ENCODE results near the gene SAMD9L. TPM values are rescaled to one million over a fixed set of nuclear protein-coding genes. Genes with fewer than 3 reads are reported as not detected.

SAMD9L gene
- 3.7 TPM for total RNA-seq
- long read RNA-seq, full-length matches to known transcripts = 1 of 2 reads
- long read RNA-seq, partial matches to known transcripts = 0 of 2 reads
- long read RNA-seq, other reads (novel, unspliced or antisense) = 1 of 2 reads

DNA sequence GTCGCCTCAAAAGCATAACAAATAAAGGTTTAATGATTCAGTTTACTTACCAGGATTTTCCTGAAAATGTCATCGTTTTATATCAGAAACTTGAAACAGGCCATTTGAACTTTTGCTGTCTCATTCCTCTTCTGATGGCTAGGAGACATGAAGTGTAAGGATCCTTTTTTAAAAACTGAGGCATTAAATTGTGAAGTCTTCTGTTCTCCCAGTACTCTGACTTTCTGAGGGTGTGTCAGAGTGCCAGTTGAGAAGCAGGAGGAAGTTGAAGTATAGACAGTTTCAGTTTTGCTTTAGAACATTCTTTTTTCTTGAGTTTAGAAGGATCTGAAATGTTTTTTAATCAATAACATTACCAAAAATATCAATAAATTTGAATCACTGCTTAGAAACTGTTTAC, at the start of gene SAMD9L:
TSS of gene SAMD9L (minus strand) at position 242 of the 400 bp plus-strand sequence. CDS start 12,414 bp downstream, outside the sequence.
- TF ChIP-seq, protein P1, sequence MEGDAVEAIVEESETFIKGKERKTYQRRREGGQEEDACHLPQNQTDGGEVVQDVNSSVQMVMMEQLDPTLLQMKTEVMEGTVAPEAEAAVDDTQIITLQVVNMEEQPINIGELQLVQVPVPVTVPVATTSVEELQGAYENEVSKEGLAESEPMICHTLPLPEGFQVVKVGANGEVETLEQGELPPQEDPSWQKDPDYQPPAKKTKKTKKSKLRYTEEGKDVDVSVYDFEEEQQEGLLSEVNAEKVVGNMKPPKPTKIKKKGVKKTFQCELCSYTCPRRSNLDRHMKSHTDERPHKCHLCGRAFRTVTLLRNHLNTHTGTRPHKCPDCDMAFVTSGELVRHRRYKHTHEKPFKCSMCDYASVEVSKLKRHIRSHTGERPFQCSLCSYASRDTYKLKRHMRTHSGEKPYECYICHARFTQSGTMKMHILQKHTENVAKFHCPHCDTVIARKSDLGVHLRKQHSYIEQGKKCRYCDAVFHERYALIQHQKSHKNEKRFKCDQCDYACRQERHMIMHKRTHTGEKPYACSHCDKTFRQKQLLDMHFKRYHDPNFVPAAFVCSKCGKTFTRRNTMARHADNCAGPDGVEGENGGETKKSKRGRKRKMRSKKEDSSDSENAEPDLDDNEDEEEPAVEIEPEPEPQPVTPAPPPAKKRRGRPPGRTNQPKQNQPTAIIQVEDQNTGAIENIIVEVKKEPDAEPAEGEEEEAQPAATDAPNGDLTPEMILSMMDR (IDR thresholded peaks at IDR 0.05; ENCODE audit: borderline replicate concordance) = no peak
- intact Hi-C loops (cut with micrococcal nuclease) = no loop called here
- no peaks in the 10 kb centered on the region for H3K9me3 ChIP-seq (replicated peaks)
- H3K27ac ChIP-seq (replicated peaks) = peak within 1 kb of the TSS; percentile 68
- peak within 1 kb of the TSS; percentile 67 for H3K4me3 ChIP-seq
- peaks cover 24% of the 10 kb centered on the region for H3K36me3 ChIP-seq
- no peaks in the 10 kb centered on the region for H3K27me3 ChIP-seq (ENCODE audit: low read depth)
- peaks cover 23% of the 10 kb centered on the region for H3K4me1 ChIP-seq
- no peak for DNase-seq

DNA sequence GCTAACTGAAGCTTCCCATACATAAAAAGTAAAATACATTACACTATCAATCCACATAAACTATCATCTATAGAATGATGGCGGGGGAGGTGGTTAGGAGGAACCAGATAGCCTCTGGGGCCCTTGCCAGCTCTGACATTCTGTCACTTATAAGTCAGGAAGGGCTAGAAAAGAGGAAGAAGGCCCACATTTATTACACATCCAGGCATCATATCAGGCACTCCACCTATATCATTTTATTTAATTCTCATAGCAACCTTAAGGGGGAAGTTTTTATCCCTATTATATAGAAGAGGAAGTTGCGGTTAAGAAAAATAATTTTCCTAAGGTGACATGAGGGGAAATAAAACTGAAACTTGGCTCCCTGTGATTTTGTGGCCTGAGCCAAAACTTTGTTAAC, 48.2 kb upstream of the SAMD9L start:
- Histone ChIP-seq H3K27me3 (ENCODE audit: low read depth) (peaks cover 23% of the 10 kb centered on the region), H3K4me1 (no peaks in the 10 kb centered on the region), H3K9me3 (replicated peaks) (no peaks in the 10 kb centered on the region), H3K4me3 (no peak overlapping the region), H3K36me3 (no peaks in the 10 kb centered on the region), H3K27ac (replicated peaks) (no peak overlapping the region)
- intact Hi-C loops (cut with micrococcal nuclease) = no loop called here
- no peak for DNase-seq
- TF ChIP-seq, protein P1 (IDR thresholded peaks at IDR 0.05; ENCODE audit: borderline replicate concordance) = no peak

DNA sequence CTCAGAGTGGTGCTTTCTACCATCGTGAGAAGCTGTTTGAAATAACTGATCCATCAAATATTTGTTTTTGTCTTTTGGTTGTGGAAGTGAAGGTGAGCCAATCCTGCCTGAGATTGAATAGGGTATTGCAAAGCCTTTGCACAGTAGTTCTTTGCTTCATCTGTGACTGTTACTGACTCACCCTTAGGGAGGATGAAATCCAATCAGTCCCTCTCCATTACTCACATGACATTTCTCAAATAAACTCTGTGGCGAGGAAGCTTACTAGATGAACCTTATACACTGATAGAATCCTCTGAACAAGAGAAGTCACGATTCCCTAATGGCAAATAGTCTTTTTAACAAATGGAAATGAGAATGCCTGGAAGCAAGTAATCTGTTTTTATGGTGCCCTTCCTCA, 46.2 kb upstream of the SAMD9L start:
- Histone ChIP-seq H3K27ac (replicated peaks) (no peak overlapping the region), H3K27me3 (ENCODE audit: low read depth) (peaks cover 35% of the 10 kb centered on the region), H3K9me3 (replicated peaks) (no peaks in the 10 kb centered on the region), H3K4me1 (no peaks in the 10 kb centered on the region), H3K4me3 (no peak overlapping the region), H3K36me3 (no peaks in the 10 kb centered on the region)
- DNase-seq = no peak
- TF ChIP-seq, protein P1 (IDR thresholded peaks at IDR 0.05; ENCODE audit: borderline replicate concordance) = no peak
- intact Hi-C loops (cut with micrococcal nuclease) = no loop called here

- intact Hi-C loops (cut with micrococcal nuclease) = no loop called here
- TF ChIP-seq, protein P1 (IDR thresholded peaks at IDR 0.05; ENCODE audit: borderline replicate concordance) = no peak
- peaks cover 42% of the 10 kb centered on the region for H3K27me3 ChIP-seq (ENCODE audit: low read depth)
Observed at GRCh38 chr7:93188870-93189634, 40.9 kb upstream of the SAMD9L start.

GRCh38 chr7:93185303-93186027, 37.3 kb upstream of the SAMD9L start:
- H3K9me3 ChIP-seq (replicated peaks) = no peaks in the 10 kb centered on the region
- TF ChIP-seq, protein P1 (IDR thresholded peaks at IDR 0.05; ENCODE audit: borderline replicate concordance) = no peak
- DNase-seq = no peak
- H3K4me1 ChIP-seq = no peaks in the 10 kb centered on the region
- no peak overlapping the region for H3K4me3 ChIP-seq
- H3K27ac ChIP-seq (replicated peaks) = no peak overlapping the region
- intact Hi-C loops (cut with micrococcal nuclease) = no loop called here
- H3K27me3 ChIP-seq (ENCODE audit: low read depth) = peaks cover 26% of the 10 kb centered on the region
- no peaks in the 10 kb centered on the region for H3K36me3 ChIP-seq

More at GRCh38 chr7:93188870-93189634, 40.9 kb upstream of the SAMD9L start:
- Histone ChIP-seq H3K9me3 (replicated peaks) (no peaks in the 10 kb centered on the region), H3K4me1 (no peaks in the 10 kb centered on the region), H3K4me3 (no peak overlapping the region), H3K27ac (replicated peaks) (no peak overlapping the region), H3K36me3 (no peaks in the 10 kb centered on the region)
- DNase-seq = no peak

Measured in left ventricle myocardium inferior (tissue), 1 donor.